Measurements from ENCODE around the gene KCNK6.
A peak's percentile ranks its signal among the peaks of the same experiment; 100 is the strongest.
"Not testable (repeated sequence)": the region's sequence is repeated elsewhere in the genome, so short reads cannot be mapped to it uniquely, and the experiment has no call there.

The KCNK6 gene

DNA sequence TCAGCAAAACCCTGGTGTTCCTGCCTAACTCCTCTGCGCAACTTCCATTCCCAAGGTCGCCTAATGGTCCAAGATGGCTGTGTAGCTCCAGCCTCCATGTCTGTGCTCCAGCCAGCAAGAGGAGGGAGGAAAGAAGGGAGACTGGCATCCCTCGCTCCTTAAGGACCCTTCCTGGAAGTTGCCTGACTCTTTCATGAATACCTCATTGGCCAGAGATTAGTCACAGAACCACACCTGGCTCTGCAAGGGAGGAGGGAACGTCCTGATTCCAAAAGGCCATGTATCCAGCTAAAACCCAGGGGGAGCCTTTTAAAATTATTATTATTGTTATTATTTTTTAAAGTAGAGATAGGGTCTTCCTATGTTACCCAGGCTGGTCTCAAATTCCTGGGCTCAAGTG, 4.8 kb downstream of the KCNK6 start:
- no peak for DNase-seq (ENCODE audit: low read depth)

DNA sequence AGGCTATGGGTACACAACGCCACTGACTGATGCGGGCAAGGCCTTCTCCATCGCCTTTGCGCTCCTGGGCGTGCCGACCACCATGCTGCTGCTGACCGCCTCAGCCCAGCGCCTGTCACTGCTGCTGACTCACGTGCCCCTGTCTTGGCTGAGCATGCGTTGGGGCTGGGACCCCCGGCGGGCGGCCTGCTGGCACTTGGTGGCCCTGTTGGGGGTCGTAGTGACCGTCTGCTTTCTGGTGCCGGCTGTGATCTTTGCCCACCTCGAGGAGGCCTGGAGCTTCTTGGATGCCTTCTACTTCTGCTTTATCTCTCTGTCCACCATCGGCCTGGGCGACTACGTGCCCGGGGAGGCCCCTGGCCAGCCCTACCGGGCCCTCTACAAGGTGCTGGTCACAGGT, 6.9 kb downstream of the KCNK6 start:
- no peak for DNase-seq (ENCODE audit: low read depth)

DNA sequence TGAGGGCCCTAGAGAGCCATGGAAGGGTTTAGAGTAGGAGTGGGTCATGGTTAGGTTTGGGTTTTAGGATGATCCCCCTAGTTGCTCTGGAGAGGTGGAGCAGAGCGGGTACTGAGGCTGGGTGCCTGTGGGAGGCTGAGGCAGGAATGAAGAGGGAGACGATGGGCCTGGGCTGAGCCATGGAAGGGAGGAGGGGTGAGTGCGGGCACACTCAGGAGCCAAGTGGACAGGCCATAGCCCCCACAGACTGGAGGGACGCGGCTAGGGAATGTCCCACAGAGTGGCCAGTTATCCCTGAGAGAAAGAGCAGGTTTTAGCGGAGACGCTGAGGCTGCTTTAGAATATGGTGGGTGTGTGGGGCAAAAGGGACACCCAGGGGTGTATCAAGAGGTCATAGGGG, 10.0 kb downstream of the KCNK6 start:
- no peak for DNase-seq (ENCODE audit: low read depth)

DNA sequence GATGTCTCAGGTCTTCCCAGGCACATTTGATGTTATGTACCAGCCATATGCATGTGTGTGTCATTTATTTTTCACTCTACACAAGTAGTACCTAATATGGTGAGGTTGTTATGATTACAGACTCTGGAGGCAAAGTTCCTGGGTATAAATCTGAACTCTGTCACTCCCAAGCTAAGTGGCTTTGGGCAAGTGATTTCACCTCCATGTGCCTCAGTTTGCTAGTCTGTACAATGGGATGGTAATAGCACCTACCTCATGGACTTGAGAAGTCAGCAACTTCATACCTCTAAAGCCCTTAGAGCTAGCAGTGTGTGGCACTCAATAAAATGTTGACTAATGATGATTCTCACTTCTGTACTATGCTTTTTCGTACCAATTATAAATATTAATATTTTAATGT, 12.1 kb downstream of the KCNK6 start:
- no peak for DNase-seq (ENCODE audit: low read depth)

DNA sequence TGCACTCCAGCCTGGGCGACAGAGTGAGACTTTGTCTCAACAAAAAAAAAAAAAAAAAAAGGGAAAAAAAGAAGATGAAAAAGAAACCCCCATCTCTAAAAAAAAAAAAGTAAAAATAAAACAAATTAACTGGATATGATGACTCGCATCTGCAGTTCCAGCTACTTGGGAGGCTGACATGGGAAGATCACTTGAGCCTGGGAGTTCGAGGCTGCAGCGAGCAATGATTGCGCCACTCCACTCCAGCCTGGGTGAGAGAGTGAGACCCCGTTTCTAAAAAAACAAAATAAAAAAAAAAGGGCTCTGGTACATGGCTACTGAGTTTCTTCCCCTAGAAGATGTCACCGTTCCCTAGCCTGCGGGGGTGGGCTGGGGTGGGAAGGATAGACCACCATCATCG, 13.6 kb downstream of the KCNK6 start:
- DNase-seq (ENCODE audit: low read depth), result no peak

DNA sequence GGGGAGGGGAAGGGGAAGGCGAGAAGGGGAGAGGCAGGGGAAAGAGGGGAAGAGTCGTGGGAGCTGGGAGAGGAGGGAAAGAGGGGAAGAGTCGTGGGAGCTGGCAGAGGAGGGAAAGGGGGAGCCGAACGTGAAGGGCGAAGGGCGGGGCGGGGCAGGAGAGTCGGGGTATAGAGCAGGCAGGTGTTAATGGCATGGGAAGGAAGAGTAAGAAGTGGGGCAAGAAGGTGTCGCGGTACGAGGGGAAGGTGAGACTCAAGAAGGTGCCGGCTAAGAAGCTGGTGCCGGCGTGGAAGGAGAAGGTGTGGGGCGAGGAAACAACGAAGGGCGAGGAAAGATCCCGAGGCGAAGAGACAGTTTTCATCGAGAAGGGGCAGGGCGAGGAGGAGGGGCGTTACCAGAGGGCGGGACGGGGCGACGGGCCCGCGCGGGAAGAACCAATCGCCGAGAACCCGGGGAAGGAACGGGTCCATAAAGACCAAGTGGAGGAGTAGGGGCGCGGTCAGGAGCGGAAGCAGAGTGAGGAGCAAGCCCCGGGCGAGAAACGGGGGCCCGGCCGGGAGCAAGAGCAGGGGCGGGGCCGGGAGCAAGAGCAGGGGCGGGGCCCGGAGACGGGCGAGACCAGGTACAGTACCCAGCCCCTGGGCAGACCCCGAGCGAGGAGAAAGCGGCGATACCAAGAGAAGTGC, 16.4 kb downstream of the KCNK6 start:
- peak; percentile 92 for DNase-seq (ENCODE audit: low read depth)

DNA sequence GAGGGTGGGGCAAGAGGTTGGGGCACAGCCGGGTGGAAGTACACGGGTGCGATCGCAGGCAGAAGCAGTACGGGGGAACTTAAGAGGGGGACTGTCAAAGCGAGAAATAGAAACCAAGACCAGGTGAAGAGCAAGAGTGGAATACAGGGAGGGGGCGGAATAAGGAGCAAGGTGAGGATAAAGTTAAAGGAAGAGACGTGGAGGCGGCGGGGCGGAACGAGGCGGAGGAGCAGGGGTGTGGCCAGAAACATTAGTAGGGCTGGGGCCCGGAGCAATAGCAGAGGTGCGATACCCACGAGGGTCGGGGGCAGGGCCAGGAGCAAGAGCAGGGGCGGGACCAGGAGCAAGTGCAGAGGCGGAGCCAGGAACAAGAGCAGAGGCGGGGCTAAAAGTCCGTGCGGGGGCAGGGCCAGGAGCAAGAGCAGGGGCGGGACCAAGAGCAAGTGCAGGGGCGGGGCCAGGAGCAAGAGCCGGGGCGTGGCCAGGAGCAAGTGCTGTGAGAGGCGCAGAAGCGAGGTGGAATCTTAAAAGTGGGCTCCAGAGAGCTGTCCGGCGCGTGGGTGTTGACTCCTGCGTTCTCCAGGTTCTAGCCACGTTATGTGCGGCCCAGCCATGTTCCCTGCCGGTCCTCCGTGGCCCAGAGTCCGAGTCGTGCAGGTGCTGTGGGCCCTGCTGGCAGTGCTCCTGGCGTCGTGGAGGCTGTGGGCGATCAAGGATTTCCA, 17.2 kb downstream of the KCNK6 start:
- DNase-seq (ENCODE audit: low read depth), result peak; percentile 94

DNA sequence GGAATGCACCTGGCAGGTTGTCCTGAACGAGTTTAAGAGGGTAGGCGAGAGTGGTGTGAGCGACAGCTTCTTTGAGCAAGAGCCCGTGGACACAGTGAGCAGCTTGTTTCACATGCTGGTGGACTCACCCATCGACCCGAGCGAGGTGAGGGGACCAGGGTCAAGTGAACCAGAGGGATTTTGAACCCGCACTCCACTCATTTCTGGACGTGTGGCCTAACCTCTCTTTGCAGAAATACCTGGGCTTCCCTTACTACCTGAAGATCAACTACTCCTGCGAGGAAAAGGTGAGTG, 17.7 kb downstream of the KCNK6 start:
- DNase-seq (ENCODE audit: low read depth), result no peak

DNA sequence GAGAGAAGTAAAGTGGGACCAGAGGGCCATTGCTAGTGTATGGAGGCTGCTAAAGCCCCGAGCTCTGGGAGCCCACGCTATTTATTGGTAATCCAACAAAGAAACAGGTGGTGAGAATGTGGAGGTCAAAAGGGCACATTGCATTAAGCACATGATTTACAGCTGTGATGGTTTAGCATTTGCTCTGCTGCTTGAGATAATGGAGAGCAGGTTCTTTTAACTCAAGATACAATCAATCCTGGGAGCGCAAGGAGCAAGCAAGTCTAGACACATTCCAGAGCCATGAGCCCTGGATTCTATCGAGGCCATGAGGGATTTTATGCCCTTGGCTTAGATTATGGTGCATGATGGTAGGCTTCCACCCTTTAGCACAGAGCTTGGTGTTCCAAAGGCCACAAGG, 19.4 kb downstream of the KCNK6 start:
- DNase-seq (ENCODE audit: low read depth), result not testable (repeated sequence)

DNA sequence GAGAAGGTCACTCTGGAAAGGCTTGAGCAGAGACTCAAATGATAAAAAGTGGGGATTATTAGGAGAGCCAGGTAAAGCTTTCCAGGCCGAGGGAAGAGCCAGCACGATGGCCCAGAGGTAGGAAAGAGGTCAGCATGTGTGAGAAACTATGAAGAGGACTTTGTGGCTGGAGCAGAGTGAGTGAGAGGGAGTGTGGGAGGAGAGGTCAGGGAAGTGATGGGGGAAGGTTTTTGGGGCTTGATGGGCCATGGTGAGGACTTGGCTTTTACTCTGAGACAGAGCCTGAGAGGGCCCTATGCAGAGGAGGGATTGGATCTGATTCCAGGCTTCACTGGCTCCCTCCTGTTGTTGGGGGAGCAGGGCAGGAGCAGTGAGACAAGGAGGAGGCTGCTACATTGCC, 21.3 kb downstream of the KCNK6 start:
- DNase-seq (ENCODE audit: low read depth), result no peak

DNA sequence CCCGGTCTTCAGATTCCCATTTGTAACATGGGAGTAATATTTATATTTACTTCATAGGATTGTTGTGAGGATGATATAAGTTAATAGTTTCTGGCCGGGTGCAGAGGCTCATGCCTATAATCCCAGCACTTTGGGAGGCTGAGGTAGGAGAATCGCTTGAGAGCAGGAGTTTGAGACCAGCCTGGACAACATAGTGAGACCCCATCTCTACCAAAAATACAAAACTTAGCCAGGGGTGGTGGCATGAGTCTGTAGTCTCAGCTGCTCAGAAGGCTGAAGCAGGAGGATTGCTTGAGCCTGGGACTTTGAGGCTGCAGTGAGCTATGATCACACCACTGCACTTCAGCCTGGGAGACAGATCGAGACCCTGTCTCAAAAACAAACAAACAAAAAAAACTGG, 27.2 kb downstream of the KCNK6 start:
- no peak for DNase-seq (ENCODE audit: low read depth)

DNA sequence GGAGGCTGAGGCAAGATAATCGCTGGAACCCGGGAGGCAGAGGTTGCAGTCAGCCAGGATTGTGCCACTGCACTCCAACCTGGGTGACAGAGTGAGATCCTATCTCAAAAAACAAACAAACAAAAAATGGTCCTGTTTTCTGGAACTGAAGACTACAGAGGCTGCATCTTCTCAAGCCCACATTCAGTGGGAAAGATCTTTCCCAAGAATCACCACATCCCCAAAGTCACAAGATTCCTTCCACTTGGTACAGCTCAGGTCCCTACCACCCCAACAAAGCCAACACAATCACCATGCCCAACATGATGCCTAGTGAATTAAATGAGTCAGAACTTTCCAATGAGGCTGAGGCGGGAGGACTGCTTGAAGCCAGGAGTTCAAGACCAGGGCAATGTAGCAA, 31.2 kb downstream of the KCNK6 start:
- DNase-seq (ENCODE audit: low read depth), result no peak

DNA sequence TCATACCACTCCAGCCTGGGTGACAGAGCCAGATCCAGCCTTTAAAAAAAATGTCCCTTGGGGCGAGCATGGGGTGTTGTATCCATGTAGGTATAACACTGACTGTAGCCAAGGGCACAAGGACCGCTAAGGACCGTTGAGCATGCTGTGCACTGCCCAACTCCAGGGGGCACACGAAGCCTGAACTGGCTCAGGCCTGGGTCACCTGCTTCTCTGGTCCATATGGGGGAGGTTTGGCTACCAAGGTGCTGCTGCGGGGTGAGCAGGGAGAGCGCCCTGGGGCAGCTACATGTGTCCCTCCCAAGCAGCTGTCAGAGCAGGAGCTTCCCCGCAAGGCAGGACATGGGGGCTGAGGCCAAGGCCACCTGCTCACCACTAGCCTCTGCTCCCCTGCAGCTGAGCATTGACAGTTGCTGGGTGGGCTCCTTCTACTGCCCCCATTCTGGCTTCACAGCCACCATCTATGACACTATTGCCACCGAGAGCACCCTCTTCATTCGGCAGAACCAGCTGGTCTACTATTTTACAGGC, 32.3 kb downstream of the KCNK6 start:
- no peak for DNase-seq (ENCODE audit: low read depth)

DNA sequence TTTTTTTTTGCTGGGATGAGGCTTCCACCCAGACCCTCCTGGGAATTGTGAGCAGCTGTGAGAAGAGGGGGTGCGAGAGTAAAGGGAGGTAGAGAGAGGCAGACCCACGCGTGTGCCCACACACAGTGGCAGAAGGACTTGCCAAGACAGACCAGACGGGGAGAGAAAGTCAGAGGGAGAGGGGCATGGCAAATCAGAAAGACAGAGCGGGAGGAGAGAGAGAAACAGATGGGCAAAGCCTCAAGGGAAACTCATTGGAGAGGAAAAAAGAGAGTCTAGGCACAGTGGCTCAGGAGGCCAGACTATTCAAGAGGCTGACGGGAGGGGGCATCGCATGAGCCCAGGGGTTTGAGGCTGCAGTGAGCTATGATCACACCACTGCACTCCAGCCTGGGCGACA, 33.0 kb downstream of the KCNK6 start:
- no peak for DNase-seq (ENCODE audit: low read depth)

DNA sequence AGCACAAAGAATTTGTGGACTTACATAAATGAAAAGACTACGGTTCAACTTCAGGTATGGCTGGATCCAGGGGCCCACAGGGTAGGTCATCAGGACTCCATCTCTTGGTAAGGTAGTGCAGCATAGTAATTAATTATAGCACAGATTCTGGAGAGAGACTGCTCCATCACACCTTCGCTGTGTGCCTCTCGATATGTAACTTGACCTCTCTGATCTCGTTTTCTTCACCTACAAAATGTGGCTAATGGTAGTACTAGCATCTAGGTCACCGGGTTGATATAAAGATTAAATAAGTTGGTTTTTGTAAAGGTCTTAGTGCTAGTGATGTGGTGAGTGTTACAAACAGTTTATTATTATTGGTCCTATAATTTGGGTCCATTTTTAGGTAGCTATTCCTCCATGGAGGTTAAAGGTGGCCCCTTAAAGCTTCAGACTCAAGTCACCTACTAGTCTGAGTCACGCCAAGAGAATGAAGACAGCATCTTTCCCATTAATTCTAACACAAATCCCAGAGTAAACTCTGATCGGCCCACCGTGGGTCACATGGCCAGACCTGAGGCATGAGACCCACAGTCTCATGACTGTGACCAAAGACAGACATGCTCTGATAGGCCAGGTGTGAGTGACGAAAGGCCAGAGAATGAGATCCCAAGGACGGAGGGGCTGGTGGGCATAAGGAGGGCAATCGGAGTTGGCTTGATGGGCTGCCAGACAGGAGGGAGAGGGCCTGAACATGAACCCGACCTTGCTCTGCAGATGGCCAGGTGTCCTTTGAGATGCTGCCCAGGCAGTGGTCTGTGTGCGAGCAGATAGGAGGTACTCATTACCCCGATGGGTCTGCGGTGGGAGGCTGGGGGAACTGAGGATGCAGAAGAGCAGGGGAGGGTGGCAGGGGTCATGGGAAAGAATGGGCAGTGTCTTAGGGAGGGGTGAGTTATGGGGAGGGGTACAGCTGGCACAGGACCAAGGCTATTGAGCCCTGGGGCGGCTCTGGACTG, 36.4 kb downstream of the KCNK6 start:
- DNase-seq (ENCODE audit: low read depth), result no peak

DNA sequence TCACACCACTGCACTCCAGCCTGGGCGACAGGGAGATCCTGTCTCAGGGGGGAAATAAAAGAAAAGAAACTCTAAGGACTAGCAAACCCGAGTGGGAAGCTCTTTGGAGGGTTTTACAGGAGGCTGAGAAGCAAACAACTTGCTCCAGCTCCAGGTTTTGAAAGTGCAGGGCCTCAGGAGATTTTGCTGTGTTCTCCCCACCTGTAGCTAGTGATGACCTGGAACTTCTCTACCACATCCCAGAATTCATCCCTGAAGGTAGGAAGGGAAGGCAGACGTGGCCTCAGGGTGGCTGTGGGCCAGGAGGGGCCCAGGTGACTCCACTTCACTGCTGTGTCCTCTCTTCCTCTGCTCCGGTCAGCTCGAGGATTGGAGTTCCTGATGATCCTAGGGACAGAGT, 38.4 kb downstream of the KCNK6 start:
- no peak for DNase-seq (ENCODE audit: low read depth)

DNA sequence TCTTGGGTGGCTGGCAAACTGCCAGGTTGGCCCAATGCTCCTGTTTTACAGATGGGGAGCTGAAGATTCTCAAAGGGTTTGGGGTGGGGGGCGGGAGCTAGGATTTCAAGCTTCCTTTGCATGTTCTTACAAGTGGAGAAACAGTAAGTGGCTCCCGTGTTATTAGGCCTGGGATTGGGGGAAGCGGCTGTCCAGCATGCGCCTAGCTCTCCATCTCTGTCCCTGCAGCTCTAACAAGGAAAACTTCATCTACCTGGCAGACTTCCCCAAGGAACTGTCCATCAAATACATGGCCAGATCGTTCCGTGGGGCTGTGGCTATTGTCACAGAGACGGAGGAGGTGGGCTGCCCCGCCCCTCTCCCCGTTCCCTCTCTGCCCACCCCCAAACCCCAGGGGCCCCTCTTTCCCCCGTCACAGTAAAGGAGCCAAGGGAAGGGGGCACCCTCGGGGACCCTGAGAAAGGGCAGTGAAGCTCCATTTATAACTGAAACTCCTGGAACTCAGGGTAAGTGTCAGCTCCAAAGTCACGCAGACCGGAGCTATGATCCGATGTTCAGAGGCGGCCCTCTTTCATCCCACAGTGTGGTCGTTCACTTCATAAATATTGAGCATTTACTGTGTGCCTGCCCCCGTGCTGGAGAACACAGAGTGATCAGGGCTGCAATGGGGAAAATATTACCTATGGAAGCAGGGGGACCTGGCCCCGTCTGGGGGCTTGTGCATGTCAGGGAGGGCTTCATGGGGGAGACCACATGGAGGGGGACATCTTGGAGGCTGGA, 39.8 kb downstream of the KCNK6 start:
- DNase-seq (ENCODE audit: low read depth), result no peak

DNA sequence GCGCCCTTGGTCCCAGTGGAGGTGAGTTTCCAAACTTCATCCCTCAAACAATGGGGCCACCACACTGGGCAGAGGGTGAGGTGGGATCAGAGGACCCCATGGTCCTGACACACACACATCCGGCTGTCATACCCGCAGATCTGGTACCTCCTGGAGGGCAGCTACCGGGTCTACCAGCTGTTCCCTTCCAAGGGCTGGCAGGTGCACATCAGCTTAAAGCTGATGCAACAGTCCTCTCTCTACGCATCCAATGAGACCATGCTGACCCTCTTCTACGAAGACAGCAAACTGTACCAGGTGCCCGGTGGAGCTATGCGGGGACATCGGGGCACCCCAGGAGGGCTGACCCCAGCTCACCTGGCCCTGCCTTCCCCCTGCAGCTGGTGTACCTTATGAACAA, 40.7 kb downstream of the KCNK6 start:
- DNase-seq (ENCODE audit: low read depth), result no peak

DNA sequence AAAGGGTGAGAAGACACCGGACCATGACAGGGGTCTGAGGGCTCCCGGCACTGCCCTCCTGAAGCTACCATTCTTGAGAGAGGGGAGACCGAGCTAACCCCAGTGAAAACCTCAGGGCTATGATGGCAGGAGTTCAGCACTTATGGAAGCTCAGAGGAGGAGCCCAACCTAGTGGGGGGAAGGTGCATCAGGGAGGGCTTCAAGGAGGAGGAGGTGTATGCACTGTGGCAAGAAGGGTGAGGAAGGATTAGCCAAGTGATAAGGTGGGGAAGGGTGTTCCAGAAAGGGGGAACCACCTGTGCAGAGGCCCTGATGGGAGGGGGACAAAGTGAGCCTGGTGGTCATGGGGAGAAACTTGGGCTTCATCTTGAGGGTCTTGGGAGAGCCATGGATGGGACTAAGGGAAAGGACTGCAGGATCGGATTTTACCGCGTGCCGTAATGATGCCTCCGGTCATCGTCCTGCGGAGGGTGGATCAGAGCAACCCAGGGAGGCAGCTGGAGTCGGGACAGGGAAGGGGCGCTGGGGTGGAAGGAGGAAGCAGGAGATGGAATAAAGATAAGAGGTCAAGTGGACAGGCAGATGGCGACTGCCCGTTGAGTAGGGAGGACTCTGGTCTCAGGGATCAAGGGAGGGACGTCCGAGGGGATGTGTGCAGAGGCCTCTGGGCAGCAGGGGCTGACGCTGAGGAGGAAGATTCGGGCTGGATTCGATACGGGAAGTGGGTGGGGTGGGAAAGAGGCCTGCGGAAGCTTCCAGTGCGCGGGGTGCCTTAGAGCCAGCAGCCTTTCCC, 41.4 kb downstream of the KCNK6 start:
- no peak for DNase-seq (ENCODE audit: low read depth)

DNA sequence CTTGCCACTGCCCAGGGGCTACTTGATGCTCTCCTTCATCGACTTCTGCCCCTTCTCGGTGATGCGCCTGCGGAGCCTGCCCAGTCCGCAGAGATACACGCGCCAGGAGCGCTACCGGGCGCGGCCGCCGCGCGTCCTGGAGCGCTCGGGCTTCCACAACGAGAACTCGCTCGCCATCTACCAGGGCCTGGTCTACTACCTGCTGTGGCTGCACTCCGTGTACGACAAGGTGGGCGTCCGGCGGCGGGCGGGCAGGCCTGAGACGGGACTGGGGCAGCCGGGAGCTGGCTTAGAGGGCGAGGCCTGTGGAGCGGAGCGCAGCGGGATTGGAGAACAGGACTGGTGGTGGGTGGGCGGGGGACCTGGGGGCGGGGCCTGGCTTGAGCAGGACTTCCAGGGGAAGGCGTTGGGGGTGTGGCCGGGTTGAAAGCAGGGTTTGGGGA, 42.0 kb downstream of the KCNK6 start:
- DNase-seq (ENCODE audit: low read depth), result peak; percentile 40

Data from T follicular helper cell (primary cell).